ENCODE measurements around the gene NDST1. TPM values are rescaled to one million over a fixed set of nuclear protein-coding genes. Genes with fewer than 3 reads are reported as not detected.

NDST1 gene
- total RNA-seq, 1 donor from 2014 or later, result 228 TPM

- H3K27ac Mint-ChIP-seq (ENCODE audit: unreplicated experiment), result peak overlapping the region; percentile 96
- peak; percentile 48 for DNase-seq (ENCODE audit: low spot score)
Observed at GRCh38 chr5:150540615-150541396, 32.9 kb downstream of the NDST1 start.

GRCh38 chr5:150541397-150541675 lies 33.4 kb downstream of the NDST1 start:
- H3K9me3 Mint-ChIP-seq (ENCODE audit: low read depth), result no peaks in the 10 kb centered on the region
- no peak for TF ChIP-seq CTCF (IDR thresholded peaks at IDR 0.05)
- H3K4me3 Mint-ChIP-seq (ENCODE audit: unreplicated experiment), result no peak overlapping the region
- peaks cover 72% of the 10 kb centered on the region for H3K4me1 Mint-ChIP-seq (ENCODE audit: low read depth)
- peak overlapping the region; percentile 96 for H3K27ac Mint-ChIP-seq (ENCODE audit: unreplicated experiment)
- H3K27me3 Mint-ChIP-seq (ENCODE audit: low read depth), result no peaks in the 10 kb centered on the region
- DNase-seq (ENCODE audit: low spot score), result peak; percentile 54
- peaks cover 53% of the 10 kb centered on the region for H3K36me3 Mint-ChIP-seq (ENCODE audit: low read depth)

More at GRCh38 chr5:150540615-150541396, 32.9 kb downstream of the NDST1 start:
- no peaks in the 10 kb centered on the region for H3K27me3 Mint-ChIP-seq (ENCODE audit: low read depth)
- H3K36me3 Mint-ChIP-seq (ENCODE audit: low read depth), result peaks cover 55% of the 10 kb centered on the region
- H3K9me3 Mint-ChIP-seq (ENCODE audit: low read depth), result no peaks in the 10 kb centered on the region
- TF ChIP-seq CTCF (IDR thresholded peaks at IDR 0.05), result no peak
- peaks cover 68% of the 10 kb centered on the region for H3K4me1 Mint-ChIP-seq (ENCODE audit: low read depth)
- H3K4me3 Mint-ChIP-seq (ENCODE audit: unreplicated experiment), result peak overlapping the region; percentile 14

GRCh38 chr5:150541895-150542294 lies 34.0 kb downstream of the NDST1 start:
- TF ChIP-seq CTCF (IDR thresholded peaks at IDR 0.05), result no peak
- H3K4me1 Mint-ChIP-seq (ENCODE audit: low read depth), result peaks cover 77% of the 10 kb centered on the region
- peaks cover 53% of the 10 kb centered on the region for H3K36me3 Mint-ChIP-seq (ENCODE audit: low read depth)
- DNase-seq (ENCODE audit: low spot score), result no peak
- no peak overlapping the region for H3K4me3 Mint-ChIP-seq (ENCODE audit: unreplicated experiment)
- peak overlapping the region; percentile 96 for H3K27ac Mint-ChIP-seq (ENCODE audit: unreplicated experiment)
- no peaks in the 10 kb centered on the region for H3K27me3 Mint-ChIP-seq (ENCODE audit: low read depth)
- no peaks in the 10 kb centered on the region for H3K9me3 Mint-ChIP-seq (ENCODE audit: low read depth)

GRCh38 chr5:150542933-150543445 lies 35.1 kb downstream of the NDST1 start:
- no peaks in the 10 kb centered on the region for H3K9me3 Mint-ChIP-seq (ENCODE audit: low read depth)
- peak overlapping the region; percentile 82 for H3K27ac Mint-ChIP-seq (ENCODE audit: unreplicated experiment)
- no peak for TF ChIP-seq CTCF (IDR thresholded peaks at IDR 0.05)
- DNase-seq (ENCODE audit: low spot score), result peak; percentile 58
- peaks cover 51% of the 10 kb centered on the region for H3K36me3 Mint-ChIP-seq (ENCODE audit: low read depth)
- H3K4me3 Mint-ChIP-seq (ENCODE audit: unreplicated experiment), result no peak overlapping the region
- H3K27me3 Mint-ChIP-seq (ENCODE audit: low read depth), result no peaks in the 10 kb centered on the region
- H3K4me1 Mint-ChIP-seq (ENCODE audit: low read depth), result peaks cover 75% of the 10 kb centered on the region

- peaks cover 47% of the 10 kb centered on the region for H3K36me3 Mint-ChIP-seq (ENCODE audit: low read depth)
- no peaks in the 10 kb centered on the region for H3K9me3 Mint-ChIP-seq (ENCODE audit: low read depth)
- peak overlapping the region; percentile 91 for H3K27ac Mint-ChIP-seq (ENCODE audit: unreplicated experiment)
- TF ChIP-seq CTCF (IDR thresholded peaks at IDR 0.05), result peak; percentile 81
- H3K4me1 Mint-ChIP-seq (ENCODE audit: low read depth), result peaks cover 62% of the 10 kb centered on the region
- DNase-seq (ENCODE audit: low spot score), result no peak
- H3K4me3 Mint-ChIP-seq (ENCODE audit: unreplicated experiment), result no peak overlapping the region
- no peaks in the 10 kb centered on the region for H3K27me3 Mint-ChIP-seq (ENCODE audit: low read depth)
Observed at GRCh38 chr5:150544611-150545219, 36.8 kb downstream of the NDST1 start.

Data from chondrocyte (in vitro differentiated cells).